Osteocyte (in vitro differentiated cells): Measurements from ENCODE around the gene ATP11A. TPM values are rescaled to one million over a fixed set of nuclear protein-coding genes. Genes with fewer than 3 reads are reported as not detected.

Experiments used
- DNase-seq: peaks from one replicate; pipeline ENCODE4 v3.0.0; 2021; ENCODE audit warnings: mixed read lengths; ENCODE audit not compliant: unreplicated experiment; ENCODE audit errors: extremely low spot score
- H3K27ac Mint-ChIP-seq: one replicate; pipeline ENCODE4 v1.8.0; 2021; ENCODE audit warnings: mild to moderate bottlenecking, mixed read lengths; ENCODE audit not compliant: unreplicated experiment
- H3K27me3 Mint-ChIP-seq: one replicate; pipeline ENCODE4 v1.8.0; 2021; ENCODE audit warnings: mixed read lengths; ENCODE audit not compliant: unreplicated experiment
- H3K36me3 Mint-ChIP-seq: one replicate; pipeline ENCODE4 v1.8.0; 2021; ENCODE audit warnings: mixed read lengths; ENCODE audit not compliant: unreplicated experiment
- H3K4me1 Mint-ChIP-seq: one replicate; pipeline ENCODE4 v1.8.0; 2021; ENCODE audit warnings: mixed read lengths; ENCODE audit not compliant: unreplicated experiment
- H3K4me3 Mint-ChIP-seq: one replicate; pipeline ENCODE4 v1.8.0; 2021; ENCODE audit warnings: mild to moderate bottlenecking, moderate library complexity, mixed read lengths; ENCODE audit not compliant: unreplicated experiment
- H3K9me3 Mint-ChIP-seq: one replicate; pipeline ENCODE4 v1.8.0; 2021; ENCODE audit warnings: mixed read lengths; ENCODE audit not compliant: unreplicated experiment
- CTCF ChIP-seq: fragments of 200-600 bp; sonication (generic); IDR thresholded peaks from 2 replicates; pipeline ENCODE4 v1.5.0; 2021; ENCODE audit warnings: antibody characterized with exemption, mild to moderate bottlenecking, moderate library complexity
- total RNA-seq: library from RNA; stranded (reverse); gene quantifications from 2 replicates; pipeline ENCODE4 v1.2.1, GENCODE V29; 2021

ATP11A gene
- total RNA-seq, 1 donor from 2014 or later: 15.7 TPM

GRCh38 chr13:112819111-112819510 is 129.3 kb downstream of the ATP11A start:
- H3K27me3 Mint-ChIP-seq: no peaks in the 10 kb centered on the region
- DNase-seq: peak; percentile 75
- no peak for TF ChIP-seq CTCF
- H3K27ac Mint-ChIP-seq: no peak overlapping the region
- no peak overlapping the region for H3K4me3 Mint-ChIP-seq
- no peaks in the 10 kb centered on the region for H3K4me1 Mint-ChIP-seq
- H3K36me3 Mint-ChIP-seq: peaks cover 28% of the 10 kb centered on the region
- peaks cover 4% of the 10 kb centered on the region for H3K9me3 Mint-ChIP-seq

- no peak for TF ChIP-seq CTCF
- Mint-ChIP-seq H3K27ac (no peak overlapping the region), H3K4me3 (no peak overlapping the region), H3K9me3 (no peaks in the 10 kb centered on the region), H3K36me3 (peaks cover 30% of the 10 kb centered on the region), H3K4me1 (no peaks in the 10 kb centered on the region), H3K27me3 (no peaks in the 10 kb centered on the region)
- peak; percentile 72 for DNase-seq
Observed at GRCh38 chr13:112819816-112820215, 130.0 kb downstream of the ATP11A start.

- H3K27ac Mint-ChIP-seq: no peak overlapping the region
- H3K4me1 Mint-ChIP-seq: no peaks in the 10 kb centered on the region
- H3K27me3 Mint-ChIP-seq: no peaks in the 10 kb centered on the region
- peaks cover 34% of the 10 kb centered on the region for H3K36me3 Mint-ChIP-seq
- H3K9me3 Mint-ChIP-seq: no peaks in the 10 kb centered on the region
- H3K4me3 Mint-ChIP-seq: no peak overlapping the region
- TF ChIP-seq CTCF: no peak
- DNase-seq: peak; percentile 75
Observed at GRCh38 chr13:112820318-112820717, 130.5 kb downstream of the ATP11A start.

- H3K36me3 Mint-ChIP-seq: peaks cover 28% of the 10 kb centered on the region
- H3K4me1 Mint-ChIP-seq: no peaks in the 10 kb centered on the region
Observed at GRCh38 chr13:112821340-112822055, 131.7 kb downstream of the ATP11A start.

More at GRCh38 chr13:112821340-112822055, 131.7 kb downstream of the ATP11A start:
- no peak for TF ChIP-seq CTCF
- H3K27ac Mint-ChIP-seq: no peak overlapping the region
- no peak overlapping the region for H3K4me3 Mint-ChIP-seq
- DNase-seq: peak; percentile 44
- no peaks in the 10 kb centered on the region for H3K27me3 Mint-ChIP-seq
- no peaks in the 10 kb centered on the region for H3K9me3 Mint-ChIP-seq
